Loucy (cell line): ENCODE results near the gene BTNL9.

Experiments used
- CTCF ChIP-seq: fragments of 200-600 bp; sonication (generic); conservative IDR thresholded peaks from 2 replicates; pipeline ENCODE4 v1.5.1; 2014; ENCODE audit warnings: mild to moderate bottlenecking, antibody characterized with exemption, low read length
- EZH2phosphoT487 ChIP-seq: fragments of 200-600 bp; IDR thresholded peaks from 2 replicates; pipeline ENCODE4 v1.6.1; 2018; ENCODE audit warnings: antibody characterized with exemption, mild to moderate bottlenecking, moderate library complexity, borderline replicate concordance

- TF ChIP-seq CTCF (no peak), EZH2phosphoT487 (no peak)
These were observed 47.2 kb downstream of the BTNL9 start for GRCh38 chr5:181087309-181087708.
